ENCODE results near the gene TBC1D32.
"Not testable (repeated sequence)": the region's sequence is repeated elsewhere in the genome, so short reads cannot be mapped to it uniquely, and the experiment has no call there.

The TBC1D32 gene, protein sequence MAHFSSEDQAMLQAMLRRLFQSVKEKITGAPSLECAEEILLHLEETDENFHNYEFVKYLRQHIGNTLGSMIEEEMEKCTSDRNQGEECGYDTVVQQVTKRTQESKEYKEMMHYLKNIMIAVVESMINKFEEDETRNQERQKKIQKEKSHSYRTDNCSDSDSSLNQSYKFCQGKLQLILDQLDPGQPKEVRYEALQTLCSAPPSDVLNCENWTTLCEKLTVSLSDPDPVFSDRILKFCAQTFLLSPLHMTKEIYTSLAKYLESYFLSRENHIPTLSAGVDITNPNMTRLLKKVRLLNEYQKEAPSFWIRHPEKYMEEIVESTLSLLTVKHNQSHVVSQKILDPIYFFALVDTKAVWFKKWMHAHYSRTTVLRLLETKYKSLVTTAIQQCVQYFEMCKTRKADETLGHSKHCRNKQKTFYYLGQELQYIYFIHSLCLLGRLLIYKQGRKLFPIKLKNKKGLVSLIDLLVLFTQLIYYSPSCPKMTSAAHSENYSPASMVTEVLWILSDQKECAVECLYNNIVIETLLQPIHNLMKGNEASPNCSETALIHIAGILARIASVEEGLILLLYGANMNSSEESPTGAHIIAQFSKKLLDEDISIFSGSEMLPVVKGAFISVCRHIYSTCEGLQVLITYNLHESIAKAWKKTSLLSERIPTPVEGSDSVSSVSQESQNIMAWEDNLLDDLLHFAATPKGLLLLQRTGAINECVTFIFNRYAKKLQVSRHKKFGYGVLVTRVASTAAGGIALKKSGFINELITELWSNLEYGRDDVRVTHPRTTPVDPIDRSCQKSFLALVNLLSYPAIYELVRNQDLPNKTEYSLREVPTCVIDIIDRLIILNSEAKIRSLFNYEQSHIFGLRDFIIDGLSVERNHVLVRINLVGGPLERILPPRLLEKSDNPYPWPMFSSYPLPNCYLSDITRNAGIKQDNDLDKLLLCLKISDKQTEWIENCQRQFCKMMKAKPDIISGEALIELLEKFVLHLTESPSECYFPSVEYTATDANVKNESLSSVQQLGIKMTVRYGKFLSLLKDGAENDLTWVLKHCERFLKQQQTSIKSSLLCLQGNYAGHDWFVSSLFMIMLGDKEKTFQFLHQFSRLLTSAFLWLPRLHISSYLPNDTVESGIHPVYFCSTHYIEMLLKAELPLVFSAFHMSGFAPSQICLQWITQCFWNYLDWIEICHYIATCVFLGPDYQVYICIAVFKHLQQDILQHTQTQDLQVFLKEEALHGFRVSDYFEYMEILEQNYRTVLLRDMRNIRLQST

DNA sequence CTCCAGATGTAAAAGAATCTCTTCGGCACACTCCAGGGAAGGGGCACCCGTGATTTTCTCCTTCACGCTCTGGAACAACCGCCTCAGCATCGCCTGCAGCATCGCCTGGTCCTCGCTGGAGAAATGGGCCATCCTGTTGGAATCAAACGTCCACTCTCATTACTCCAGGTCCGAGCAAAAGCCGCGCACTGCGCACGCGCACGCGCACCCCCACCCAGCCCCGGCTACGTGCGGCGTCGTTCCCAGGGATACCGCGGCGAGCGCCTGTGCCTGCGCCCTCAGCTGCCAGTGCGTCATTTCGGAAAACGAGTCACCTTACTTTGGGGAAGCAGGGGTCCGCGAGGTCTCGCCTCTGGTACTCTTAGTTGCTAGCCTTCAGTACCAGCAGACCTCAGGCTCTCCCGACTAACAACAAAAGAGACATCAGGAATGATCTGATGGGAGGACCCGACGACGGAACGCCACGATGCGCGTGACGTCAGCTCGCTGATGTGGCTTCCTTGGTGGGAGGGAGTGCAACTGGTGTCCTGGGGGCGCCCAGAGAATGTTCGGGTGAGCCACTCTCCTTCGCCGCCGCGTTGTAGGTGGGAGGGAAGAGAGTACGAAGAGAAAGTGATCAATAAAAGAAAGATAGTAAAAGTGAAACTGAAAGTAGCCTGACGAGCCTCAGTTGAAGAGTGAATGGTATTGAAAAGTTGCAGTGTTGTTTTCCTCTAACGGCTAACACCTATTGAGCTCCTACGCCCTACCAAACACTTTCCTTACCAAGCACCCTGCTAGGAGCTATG lies at the start of gene TBC1D32:
TSS of gene TBC1D32 (minus strand) at position 182 of the 788 bp plus-strand sequence. CDS start at position 132, 50 bp downstream.
- TF ChIP-seq, protein P1, sequence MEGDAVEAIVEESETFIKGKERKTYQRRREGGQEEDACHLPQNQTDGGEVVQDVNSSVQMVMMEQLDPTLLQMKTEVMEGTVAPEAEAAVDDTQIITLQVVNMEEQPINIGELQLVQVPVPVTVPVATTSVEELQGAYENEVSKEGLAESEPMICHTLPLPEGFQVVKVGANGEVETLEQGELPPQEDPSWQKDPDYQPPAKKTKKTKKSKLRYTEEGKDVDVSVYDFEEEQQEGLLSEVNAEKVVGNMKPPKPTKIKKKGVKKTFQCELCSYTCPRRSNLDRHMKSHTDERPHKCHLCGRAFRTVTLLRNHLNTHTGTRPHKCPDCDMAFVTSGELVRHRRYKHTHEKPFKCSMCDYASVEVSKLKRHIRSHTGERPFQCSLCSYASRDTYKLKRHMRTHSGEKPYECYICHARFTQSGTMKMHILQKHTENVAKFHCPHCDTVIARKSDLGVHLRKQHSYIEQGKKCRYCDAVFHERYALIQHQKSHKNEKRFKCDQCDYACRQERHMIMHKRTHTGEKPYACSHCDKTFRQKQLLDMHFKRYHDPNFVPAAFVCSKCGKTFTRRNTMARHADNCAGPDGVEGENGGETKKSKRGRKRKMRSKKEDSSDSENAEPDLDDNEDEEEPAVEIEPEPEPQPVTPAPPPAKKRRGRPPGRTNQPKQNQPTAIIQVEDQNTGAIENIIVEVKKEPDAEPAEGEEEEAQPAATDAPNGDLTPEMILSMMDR (IDR thresholded peaks at IDR 0.05; ENCODE audit: borderline replicate concordance, insufficient read depth, low read depth, low read length), result no peak
- H3K4me3 ChIP-seq (ENCODE audit: low read depth, low read length), result peak within 1 kb of the TSS; percentile 55

DNA sequence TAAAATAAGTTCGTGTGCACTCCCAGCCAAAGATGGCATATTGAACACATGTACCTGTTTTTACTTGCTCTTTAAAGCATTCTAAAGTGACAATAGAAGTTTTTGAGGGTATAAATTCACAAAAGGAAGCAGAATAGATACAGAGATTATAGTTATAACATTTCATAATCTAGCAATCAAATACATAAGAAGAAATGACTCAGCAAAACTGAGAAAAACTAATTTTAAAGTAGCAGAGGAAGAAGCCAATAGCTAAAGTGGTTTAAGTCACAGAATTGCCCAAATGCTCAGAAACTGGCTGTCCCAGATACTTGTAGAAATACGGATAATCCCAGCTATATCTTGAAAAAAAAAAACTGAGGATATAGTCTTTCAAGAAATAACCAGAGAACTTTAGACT lies 49.2 kb upstream of the TBC1D32 start:
- no peak overlapping the region for H3K4me3 ChIP-seq (ENCODE audit: low read depth, low read length)
- TF ChIP-seq, protein P1 (IDR thresholded peaks at IDR 0.05; ENCODE audit: borderline replicate concordance, insufficient read depth, low read depth, low read length), result no peak

DNA sequence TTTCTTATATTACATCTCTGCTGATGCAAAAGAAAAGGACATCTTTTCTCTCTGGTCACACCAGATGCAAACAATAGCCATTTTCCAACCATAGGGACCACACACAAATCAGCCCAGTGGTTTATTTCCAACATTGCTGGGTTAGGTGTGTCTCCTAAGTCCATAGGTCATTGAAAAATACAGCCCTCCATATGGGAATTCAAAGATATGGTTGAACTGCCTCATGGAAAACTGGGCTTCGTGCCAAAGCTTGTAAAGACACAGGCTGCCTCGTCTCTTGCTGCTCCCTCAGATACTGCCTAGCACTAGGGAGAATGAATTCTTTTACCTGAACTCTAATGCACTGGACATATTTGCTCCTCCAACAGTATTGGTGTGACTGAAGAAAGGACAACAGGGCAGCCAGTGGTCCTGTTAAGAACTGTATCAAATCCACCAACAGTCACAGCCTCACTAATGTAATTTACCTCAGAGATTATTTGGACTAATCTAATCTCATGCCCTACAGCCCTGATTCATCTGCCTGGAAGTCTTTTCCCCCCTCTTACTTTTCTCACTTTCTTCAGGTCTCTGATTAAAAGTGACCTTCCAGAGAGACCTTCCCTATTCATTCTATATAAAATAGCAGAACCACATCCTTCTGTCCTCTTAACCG lies 48.3 kb upstream of the TBC1D32 start:
- no peak overlapping the region for H3K4me3 ChIP-seq (ENCODE audit: low read depth, low read length)
- TF ChIP-seq, protein P1 (IDR thresholded peaks at IDR 0.05; ENCODE audit: borderline replicate concordance, insufficient read depth, low read depth, low read length), result no peak

DNA sequence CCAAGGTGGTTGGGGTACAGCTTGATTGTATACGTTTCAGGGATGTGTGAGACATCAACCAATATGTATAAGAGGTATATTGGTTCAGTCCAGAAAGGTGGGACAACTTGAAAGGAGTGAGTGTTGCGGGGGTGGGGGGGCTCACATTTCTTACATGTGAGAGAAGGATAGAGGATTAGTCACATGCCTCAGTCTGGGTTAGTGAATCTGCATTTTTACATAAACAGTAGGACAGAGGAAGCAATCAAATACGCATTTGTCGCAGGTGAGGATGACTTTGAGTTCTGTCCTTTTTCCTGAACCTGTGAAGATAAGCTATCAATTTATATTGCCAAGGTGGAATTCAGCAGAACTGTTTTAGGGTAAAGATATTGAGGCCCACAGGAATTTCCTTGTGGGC lies 42.1 kb upstream of the TBC1D32 start:
- TF ChIP-seq, protein P1 (IDR thresholded peaks at IDR 0.05; ENCODE audit: borderline replicate concordance, insufficient read depth, low read depth, low read length), result no peak

DNA sequence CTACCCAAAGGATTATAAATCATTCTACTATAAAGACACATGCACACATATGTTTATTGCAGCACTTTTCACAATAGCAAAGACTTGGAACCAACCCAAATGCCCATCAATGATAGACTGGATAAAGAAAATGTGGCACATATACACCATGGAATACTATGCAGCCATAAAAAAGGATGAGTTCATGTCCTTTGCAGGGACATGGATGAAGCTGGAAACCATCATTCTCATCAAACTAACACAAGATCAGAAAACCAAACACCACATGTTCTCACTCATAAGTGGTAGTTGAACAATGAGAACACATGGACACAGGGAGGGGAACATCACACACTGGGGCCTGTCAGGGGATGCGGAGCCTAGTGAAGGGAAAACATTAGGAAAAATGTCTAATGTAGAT lies 39.9 kb upstream of the TBC1D32 start:
- not testable (repeated sequence) for H3K4me3 ChIP-seq (ENCODE audit: low read depth, low read length)

More for the DNA sequence above, 42.1 kb upstream of the TBC1D32 start:
- no peak overlapping the region for H3K4me3 ChIP-seq (ENCODE audit: low read depth, low read length)

DNA sequence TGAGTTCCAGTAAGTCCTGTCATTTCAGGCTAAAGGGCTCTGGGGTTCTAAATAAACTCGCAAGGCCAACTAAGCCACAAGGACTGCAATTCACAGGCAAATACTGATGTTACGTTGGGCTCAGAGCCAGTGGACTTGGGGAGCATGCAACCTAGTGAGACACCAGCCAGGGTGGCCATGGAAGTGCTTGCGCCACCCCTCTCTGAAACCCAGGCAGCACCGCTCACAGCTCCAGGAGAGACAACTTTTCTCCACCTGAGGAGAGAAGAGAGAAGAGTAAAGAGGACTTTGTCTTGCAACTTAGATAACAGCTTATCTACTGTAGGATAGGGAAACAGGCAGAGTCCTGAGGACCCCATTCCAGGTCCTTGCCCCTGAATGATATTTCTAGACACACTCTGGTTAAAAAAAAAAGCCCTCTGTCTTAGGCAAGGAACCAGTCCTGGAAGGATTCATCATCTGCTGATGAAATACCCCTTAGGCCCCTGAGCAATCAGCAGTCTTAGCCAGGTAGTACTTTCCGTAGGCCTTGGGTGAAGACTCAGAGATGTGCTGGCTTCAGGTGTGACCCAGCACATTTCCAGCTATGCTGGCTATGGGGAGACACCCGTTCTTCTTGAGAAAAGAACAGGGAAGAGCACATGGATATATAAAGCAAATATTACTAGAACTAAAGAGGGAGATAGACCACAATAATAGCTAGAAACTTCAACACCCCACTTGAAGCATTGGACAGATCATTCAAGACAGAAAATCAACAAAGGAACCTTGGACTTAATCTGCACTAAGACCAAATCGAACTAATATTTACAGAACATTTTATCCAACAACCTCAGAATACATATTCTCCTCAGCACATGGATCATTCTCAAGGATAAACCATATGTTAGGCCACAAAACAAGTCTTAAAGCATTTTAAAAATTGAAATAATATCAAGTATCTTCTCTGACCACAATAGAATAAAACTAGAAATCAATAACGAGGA lies 31.5 kb upstream of the TBC1D32 start:
- no peak overlapping the region for H3K4me3 ChIP-seq (ENCODE audit: low read depth, low read length)
- TF ChIP-seq, protein P1 (IDR thresholded peaks at IDR 0.05; ENCODE audit: borderline replicate concordance, insufficient read depth, low read depth, low read length), result no peak

Data from GM12875 (cell line).